HG02973 (cell line): ENCODE data around the gene MATR3.
A peak's percentile ranks its signal among the peaks of the same experiment; 100 is the strongest.

Source experiments
- ATAC-seq: cut with Tn5 transposase; IDR thresholded peaks from one replicate; pipeline ENCODE4 v1.9.1; 2021; ENCODE audit warnings: moderate library complexity; ENCODE audit not compliant: unreplicated experiment

MATR3 gene

DNA sequence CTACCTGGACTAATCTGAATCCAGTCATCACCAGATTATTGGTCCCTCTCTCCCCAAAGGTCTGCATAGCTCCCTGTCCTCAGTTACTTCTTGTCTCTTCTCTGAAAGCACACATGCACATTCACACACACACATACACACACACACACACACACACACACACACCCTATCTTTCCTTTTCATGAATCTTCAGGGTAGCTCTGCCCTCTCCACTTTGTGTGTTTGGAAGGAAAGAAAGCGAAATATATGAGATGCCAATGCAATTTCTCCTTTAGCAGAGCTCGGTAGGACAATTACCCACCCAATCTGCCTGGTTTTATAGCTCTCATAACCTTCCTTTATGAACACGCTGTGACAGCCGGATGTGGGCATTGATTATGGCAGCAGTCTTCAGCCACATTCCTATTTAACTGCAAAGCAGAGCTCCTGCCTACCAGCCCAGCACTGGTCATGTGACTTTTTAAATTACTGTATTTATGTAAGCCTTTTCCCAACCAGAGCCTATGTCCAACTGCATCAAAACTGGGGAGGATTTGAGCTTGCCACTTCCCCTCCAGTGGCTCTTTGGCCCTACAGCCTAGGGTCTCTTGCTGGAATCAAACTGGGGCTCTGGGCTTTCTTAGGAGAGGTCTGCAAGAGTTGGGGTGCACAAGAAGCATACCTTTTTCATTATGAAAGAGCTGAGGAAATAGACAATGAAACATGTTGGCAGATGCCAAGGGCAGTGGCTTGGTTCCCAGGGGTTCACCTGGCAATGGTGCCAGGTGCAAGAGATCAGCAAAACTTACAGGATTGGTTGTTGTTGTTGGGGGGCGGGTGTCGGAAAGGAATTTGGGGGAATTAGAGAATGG, 20.8 kb upstream of the MATR3 start:
- ATAC-seq: no peak

DNA sequence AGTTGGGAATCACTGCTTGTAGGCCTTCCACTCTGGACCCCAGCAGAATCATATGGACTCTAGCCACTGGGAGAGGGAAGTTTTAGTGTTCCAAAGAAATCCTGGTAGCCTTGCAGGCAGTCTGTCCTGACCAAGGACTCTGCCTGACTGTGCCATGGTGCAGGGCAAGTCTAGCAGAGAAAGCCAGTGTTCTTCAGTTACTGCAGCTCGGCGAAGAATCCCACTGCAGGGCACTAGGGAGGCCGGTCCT, 20.3 kb upstream of the MATR3 start:
- ATAC-seq: no peak

DNA sequence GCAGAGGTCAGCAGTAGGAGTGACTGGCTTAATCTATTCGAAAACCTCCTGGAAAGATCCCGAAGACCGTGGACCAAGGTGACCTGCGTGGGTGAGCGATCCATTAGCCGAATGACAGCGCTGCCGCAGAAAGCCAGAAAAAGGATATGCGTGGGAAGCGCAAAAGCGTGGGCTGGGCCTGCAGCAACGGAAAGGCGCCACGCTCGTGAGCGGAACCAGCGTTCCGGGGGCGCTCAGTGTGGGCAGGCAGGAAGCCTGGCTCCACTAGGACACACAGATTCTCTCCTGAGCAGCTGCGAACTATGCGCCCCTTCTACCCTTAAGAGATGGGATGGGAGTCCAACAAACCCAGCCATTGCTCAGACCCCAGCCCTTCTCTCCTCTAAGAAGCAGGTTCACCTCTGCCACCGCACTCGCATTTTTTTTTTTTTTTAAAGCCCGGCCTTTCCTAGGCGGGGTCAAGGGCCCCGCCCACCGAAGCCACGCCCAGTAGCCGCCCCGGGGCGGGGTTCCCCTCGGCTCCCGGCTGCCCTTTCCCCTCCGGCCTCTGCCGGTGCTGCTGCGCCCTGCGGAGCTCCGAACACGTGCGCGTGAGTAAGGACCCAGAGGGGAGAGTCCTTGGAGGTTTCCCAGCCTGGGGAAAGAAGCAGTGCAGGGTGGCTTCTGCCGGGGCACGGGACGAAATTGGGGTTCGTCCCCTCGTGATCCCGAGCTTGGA, 19.8 kb upstream of the MATR3 start:
- ATAC-seq: peak; percentile 78

DNA sequence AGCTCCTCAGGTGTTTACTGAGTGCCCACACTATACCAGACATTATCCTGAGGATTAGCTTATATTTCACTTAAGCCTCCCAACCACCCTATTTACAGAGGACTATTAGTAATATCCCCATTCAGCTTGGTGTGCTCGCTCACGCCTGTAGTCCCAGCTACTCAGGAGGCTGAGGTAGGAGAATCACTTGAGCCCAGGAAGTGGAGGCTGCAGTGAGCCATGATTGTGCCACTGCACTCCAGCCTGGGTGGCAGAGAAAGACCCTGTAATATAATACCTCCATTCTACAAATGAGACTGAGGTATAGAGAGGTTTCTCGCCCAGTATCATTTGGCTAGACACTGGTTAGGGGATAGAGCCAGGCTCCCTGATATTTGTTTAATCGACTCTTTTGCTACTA, 18.0 kb upstream of the MATR3 start:
- ATAC-seq: no peak

DNA sequence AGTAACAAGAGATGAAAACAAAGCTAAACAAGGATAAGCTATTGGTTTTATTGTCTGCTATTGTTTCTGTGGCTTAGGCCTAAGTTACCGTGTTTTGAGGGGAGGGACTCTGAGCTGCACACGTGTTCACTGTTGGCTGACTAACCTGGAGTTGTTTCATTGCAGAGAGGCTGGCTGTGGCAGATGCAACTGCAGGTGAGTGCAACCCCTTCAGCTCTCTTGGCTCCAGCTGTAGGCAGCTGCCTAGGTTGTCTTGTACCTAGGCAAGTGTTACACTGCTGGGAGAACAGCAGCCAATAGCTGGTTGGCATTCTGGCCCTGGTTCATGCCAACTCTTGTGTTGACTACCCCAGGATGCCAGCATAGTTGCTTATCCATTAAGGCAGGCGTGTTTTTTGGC, 17.6 kb upstream of the MATR3 start:
- ATAC-seq: no peak

DNA sequence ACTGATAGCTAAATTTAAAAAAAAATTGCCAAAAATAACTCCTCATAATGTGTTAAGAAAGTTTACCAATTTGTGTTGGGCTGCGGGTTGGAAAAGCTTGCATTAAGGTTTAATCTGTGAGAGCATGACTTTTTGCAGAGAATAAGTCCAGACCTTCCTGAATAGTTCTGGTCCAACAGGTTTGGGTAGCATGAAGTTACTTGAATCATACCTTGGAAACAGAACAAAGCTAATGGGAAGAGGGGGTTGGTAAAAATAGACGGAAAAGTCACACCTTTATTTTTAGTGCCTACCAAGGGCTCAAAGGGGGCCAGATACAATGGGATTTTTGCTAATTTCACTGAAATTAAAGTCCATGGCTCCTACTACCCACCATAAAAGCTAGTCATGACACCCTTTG, 17.1 kb upstream of the MATR3 start:
- ATAC-seq: no peak

DNA sequence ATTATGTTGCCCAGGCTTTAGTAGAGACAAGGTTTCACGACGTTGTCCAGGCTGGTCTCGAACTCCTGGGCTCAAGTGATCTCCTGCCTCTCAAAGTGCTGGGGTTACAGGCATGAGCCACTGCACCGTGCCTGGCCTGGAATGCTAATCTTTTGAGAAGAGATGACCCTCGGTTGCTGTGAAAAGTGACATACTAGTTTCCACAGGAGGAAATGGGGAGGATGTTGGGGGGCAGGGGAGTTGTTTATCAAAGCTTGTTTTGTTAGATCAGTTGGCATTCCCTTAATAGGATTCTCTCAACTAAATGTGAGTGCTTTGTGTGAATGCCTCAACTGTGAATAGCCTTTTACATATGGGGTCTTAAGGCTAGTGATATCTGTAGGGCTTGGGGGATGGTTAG, 16.4 kb upstream of the MATR3 start:
- no peak for ATAC-seq

DNA sequence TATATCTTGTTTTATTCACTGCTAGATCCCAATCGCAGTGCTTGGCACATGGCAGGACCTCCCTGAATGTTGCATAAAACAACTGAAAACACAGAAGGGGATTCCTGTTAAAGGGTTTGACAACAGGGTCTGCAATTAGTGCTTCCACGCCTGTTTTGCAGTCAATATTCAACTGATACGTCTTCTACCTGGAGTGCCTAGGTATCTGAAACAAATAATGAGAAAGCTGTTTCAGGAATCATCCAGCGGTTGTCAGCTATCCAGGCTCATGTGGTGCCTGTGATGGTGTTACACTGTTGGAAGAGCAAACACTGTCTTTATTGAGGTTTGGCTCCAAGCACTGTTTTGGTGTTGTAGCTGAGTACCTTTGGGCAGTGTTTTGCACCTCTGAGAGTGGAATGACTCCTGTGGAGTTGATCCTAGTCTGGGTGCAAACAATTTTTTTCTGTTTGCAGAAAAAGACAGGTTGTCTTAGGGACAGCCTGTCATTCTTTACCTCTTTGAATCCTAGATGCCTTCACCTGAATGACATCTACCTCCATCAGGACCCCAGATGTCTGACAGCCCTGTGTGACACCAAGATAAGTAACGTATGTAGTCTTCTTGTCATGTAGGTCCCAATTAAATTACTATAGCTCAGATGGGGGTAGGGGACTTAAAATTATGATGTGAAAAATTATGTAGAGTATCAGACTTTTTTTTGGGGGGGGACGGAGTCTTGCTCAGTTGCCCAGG, 14.8 kb upstream of the MATR3 start:
- no peak for ATAC-seq

DNA sequence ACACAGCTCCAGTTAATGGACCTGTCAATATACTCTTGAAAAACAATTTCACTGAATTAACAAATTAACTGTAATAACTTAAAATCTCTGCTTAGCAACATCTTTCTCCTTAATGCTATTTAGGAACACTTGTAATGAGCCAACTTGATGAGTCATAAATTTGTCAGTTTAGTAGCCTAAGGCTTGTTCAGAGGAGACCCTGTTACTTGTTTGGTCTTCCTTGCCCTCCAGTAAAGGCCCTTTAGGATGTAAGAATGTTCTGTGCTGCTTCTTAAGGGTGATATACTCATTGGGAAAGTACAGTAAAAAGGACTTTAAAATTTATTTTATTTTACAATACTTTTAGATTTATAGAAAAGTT, 11.4 kb upstream of the MATR3 start:
- no peak for ATAC-seq

DNA sequence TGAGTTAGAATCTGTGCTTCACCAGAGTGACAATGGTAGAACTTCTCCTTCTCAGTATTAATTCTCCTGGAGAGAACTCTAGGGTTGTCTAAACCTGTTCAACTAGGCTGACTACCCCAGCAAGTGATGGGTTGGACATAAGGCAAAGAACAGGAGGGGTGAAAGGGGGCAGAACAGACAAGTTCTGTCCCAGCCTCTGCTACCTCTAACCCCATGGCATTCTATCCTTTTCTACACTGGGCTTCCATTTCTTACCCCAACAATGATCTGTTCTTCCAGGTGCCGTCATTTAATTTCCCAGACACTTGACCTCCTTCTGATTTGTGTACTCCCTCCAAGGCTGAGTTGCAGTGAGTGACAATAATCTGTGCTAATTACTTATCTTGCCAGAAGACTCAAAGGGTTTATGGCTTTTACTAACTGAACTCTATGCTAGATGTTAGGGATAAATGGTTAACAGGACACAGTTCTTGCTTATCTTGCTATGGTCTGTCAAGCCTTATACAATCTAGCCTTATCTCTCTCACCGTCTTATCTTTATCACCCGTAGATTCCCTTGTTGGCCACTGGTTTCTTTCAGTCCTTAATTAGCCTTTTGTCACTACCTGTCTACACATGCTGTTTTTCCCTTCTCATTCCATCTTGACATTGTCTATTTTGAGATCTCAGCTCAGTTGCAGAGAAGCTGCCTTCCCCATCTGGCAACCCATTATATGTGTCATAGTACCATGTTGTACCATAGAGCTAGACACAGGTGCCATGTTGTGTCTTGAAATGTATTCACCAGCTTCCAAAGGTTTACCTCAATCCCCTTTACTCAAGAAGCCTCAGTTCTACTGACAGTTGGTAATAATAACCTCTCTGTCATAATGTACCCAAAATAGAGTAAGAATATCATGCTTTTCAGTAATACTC, 10.0 kb upstream of the MATR3 start:
- ATAC-seq: no peak

DNA sequence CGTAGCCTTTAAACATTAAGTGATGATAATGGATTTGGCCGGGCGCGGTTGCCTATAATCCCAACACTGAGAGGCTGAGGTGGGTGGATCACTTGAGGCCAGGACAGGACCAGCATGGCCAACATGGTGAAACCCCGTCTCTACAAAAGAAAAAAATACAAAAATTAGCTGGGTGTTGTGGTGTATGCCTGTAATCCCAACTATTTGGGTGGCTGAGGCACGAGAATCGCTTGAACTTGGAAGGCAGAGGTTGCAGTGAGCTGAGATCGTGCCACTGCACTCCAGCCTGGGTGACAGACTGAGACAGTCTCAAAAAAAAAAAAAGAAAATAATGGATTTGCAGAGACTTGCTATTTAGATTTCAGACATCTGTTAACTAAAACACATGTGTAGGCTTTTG, 9.2 kb upstream of the MATR3 start:
- no peak for ATAC-seq

DNA sequence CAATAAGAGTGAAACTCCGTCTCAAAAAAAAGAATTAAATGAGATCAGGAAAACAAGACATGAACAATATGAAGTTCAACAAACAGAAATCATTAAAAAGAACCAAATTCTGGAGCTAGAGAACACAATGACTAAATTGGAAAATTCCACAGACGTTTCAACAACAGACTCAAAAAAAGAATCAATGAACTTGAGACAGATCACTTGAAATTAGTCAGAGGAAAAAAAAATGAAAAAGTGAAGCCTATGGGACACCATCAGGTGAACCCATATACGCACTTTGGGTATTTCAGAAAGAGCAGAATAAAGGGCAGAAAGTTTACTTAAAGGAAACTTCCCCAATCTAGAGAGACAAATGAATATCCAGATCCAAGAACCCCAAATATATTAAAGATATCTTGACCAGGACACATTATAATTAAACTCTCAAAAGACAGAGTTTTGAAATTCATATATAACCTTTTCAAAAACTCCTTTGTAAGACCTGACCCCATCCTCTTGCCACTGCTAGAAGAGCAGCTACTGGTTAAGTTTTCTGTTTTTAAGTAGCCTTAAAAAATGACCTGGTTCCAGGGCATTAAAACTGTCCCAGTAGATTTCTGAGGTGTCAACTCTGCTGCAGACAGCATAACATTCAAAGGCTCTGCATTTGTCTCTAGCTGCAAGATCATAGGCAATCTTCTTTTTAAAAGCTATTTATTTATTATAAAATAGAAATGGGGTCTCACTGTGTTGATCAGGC, 7.7 kb upstream of the MATR3 start:
- no peak for ATAC-seq

DNA sequence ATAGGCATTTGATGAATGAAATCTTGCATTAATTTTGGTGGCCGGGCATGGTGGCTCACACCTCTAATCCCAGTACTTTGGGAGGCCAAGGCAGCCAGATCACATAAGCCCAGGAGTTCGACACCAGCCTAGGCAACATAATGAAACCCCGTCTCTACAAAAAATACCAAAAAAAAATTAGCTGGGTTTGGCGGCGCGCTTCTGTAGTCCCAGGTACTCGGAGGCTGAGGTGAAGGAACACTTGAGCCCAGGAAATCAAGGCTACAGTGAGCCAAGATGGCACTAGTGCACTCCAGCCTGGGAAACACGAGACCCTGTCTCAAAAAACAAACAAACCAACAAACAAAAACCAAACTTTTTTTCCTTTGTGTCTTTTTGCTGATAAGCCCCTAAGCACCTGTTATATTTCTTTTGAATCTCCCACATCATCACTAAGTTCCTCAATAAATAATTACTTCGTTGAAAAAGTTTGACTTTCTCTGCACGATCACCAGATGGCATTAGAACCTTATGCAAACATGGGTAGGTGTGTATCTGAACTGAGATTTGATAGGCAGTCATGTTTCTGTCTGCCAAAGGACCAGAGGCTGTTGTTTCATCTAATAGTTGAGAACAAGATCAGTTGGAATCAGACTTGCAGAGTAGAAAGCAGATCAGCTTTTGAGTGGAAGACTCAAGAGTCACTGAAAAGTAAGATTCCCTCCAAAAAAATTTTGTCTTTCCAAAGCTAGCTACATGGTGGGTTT, 5.5 kb upstream of the MATR3 start:
- ATAC-seq: no peak

DNA sequence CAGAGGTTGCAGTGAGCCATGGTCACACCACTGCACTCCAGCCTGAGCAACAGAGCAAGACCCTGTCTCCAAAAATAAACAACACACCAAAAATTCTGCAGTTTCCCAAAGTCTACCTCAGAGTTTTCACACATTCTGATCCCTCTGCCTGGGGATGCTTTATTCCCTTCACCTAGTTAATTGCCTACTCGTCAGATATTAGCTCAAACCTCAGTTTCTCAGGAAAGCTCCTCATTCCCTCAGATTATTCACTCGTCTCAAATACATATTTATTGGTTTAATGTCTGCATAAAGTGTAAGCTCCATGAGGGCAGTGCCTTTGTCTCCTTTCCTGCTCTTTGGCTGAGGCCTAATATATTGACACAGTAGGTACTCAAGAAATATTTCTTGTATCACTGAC, 2.5 kb upstream of the MATR3 start:
- ATAC-seq: no peak

DNA sequence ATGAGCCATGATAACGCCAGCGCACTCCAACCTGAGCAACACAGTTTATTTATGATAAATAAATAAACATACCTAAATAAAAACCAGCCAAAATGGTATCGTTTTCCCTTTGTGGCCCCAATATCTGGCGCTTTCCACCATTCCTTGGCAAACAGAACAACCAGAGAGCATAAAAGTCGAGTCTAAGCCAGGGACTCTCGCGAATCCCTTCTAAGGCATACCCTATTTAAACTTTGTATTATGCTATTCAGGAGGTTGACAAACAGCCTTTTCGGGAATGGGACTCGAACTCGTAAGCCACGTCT, 386 bp upstream of the MATR3 start:
- peak; percentile 14 for ATAC-seq

DNA sequence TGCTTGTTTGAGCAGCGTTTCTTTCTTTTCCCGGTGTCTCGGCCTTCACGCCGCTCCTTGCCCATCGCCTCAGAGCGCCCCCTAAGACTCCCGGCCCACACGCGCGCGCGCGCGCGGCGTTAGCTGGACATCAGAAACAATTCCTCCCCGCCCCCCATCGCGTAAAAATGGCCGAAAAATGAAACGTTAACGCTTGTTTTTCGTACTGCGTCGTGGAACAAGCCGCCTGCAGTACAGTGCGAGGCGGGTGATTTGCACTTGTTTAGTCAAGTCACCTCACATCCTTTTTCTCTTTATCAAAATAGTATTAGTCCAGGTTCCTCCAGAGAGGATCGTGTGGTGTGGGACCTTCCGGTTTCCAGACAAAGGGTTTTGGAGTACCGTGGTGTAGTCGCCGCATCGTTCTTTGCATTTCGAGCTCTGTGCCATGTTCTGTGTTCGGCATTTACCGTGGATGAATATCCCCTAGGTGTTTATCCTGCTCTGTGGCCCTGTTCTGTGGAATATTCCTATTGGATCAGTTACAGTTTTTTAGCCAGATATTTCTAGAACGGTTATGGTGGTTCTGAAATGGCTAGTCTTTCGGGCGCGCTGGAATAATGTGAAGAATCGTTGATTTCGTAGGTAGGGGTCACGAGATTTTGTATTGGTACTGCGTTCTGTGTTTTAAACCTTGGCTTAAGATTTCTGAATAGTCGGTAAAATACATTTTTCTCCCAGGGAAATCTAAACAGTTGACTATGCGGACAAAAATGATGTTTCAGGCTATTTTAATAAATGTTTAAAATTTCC, 1.0 kb downstream of the MATR3 start:
- ATAC-seq: no peak

DNA sequence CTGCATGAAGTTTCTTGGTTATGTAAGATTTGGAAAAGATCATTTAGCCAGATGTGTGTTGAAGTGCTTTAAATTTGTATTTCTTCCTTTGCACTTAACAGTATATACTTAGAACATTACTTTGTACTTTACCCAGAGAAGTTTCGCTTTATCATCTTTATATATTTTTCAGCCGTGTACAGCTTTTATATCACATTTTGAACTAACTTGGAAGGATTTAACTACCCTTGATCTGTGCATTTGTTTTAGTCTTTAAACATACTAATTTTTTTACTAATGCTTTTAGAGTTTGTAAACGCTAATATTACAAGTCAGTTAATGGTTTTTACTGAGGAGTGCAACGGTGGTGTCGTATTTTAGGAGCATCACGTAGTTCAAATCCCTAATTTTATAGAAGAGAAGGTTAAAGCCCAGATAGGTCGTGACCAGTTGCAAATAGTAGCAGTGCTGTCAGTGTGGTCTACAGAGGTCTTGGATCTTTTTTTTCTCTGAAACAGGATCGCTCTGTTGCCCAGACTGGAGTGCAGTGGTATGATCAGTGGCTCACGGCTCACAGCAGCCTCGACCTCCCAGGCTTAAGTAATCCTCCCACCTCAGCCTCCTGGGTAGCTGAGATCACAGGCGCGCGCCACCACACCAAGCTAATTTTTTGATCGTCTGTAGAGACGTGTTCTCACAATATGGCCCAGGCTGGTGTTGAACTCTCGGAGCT, 2.0 kb downstream of the MATR3 start:
- no peak for ATAC-seq

DNA sequence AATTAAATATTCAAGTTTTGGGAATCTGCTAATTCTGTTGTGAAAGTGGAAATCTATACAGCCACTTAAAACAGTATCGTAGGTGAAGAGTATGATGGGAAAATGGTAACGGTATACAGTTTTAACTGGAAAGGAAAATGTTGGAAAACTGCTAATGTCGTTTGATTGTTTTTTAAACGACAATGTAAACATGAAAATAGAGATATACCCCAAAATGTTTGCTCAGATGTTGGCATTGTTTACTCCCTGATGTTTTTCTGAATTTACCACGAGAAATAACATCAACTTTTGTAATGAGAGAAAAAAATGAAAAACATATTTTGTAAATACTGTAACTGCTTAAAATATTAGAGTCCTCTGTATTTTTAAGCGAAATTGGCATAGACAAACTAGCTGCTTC, 2.7 kb downstream of the MATR3 start:
- ATAC-seq: no peak
